T47D (cell line): Measurements from ENCODE around the gene GNL1.
"Not testable (repeated sequence)": the region's sequence is repeated elsewhere in the genome, so short reads cannot be mapped to it uniquely, and the experiment has no call there.

Experiments
- DNase-seq, 2 experiments: peaks; one replicate each; pipeline versions ENCODE4 v3.0.0 to v3.0.0-alpha.2; 2011 to 2012; ENCODE audit warnings: low read depth in 1 of 2, low spot score in 1 of 2
- JUND ChIP-seq: IDR thresholded peaks from 2 replicates; pipeline ENCODE4 v1.6.1; 2012; ENCODE audit warnings: low read depth
- in situ Hi-C: cut with HindIII; loops from 2 replicates; pipeline ENCODE4 v1.10.0; 2016; ENCODE audit warnings: low sequenced_read_pairs, low pct_unique_long_range_greater_than_20kb

Gene GNL1

GRCh38 chr6:30556066-30556905 is at the start of gene GNL1:
Gene GNL1, minus strand, starts transcription at chr6:30556489. Its CDS starts 286 bp downstream, at chr6:30556203.
- in situ Hi-C loops, result no loop called here
- TF ChIP-seq JUND, result no peak
- DNase-seq, result peak; percentile 87 to 99

- no peak for DNase-seq
- in situ Hi-C loops, result no loop called here
- no peak for TF ChIP-seq JUND
Observed at GRCh38 chr6:30603961-30604360, 47.7 kb upstream of the GNL1 start.

- no peak for TF ChIP-seq JUND
- no peak for DNase-seq
- in situ Hi-C loops, result no loop called here
Observed at GRCh38 chr6:30601815-30602641, 45.7 kb upstream of the GNL1 start.

GRCh38 chr6:30601436-30601814 is 45.1 kb upstream of the GNL1 start:
- DNase-seq, result no peak
- no peak for TF ChIP-seq JUND
- in situ Hi-C loops, result no loop called here

- no peak for DNase-seq
- in situ Hi-C loops, result no loop called here
- TF ChIP-seq JUND, result no peak
Observed at GRCh38 chr6:30600451-30600961, 44.2 kb upstream of the GNL1 start.

GRCh38 chr6:30599625-30600324 is 43.5 kb upstream of the GNL1 start:
- TF ChIP-seq JUND, result no peak
- in situ Hi-C loops, result no loop called here
- DNase-seq, result no peak

GRCh38 chr6:30598912-30599624 is 42.8 kb upstream of the GNL1 start:
- no peak for DNase-seq
- no peak for TF ChIP-seq JUND
- in situ Hi-C loops, result no loop called here

GRCh38 chr6:30597315-30598144 is 41.2 kb upstream of the GNL1 start:
- in situ Hi-C loops, result not testable (repeated sequence)
- peak; percentile 71 to 89 for DNase-seq

GRCh38 chr6:30592287-30592686 is 36.0 kb upstream of the GNL1 start:
- in situ Hi-C loops, result no loop called here
- no peak for TF ChIP-seq JUND
- no peak for DNase-seq

GRCh38 chr6:30591008-30591407 is 34.7 kb upstream of the GNL1 start:
- in situ Hi-C loops, result no loop called here
- peak; percentile 64 to 94 for DNase-seq
- TF ChIP-seq JUND, result no peak

- DNase-seq, result no peak
- TF ChIP-seq JUND, result no peak
- in situ Hi-C loops, result no loop called here
Observed at GRCh38 chr6:30590509-30590908, 34.2 kb upstream of the GNL1 start.
